Activated CD4-positive, alpha-beta T cell treated with anti-CD3 and anti-CD28 coated beads for 48 hours (primary cell): ENCODE data around the gene MAL.

ENCODE experiments used
- DNase-seq: peaks from one replicate; pipeline ENCODE4 v3.0.0-alpha.2; 2020

The MAL gene

GRCh38 chr2:95050385-95051300 is 25.1 kb downstream of the MAL start:
- DNase-seq = no peak

- DNase-seq = no peak
These were observed 26.1 kb downstream of the MAL start for GRCh38 chr2:95051626-95052025.

GRCh38 chr2:95052307-95052706 is 26.8 kb downstream of the MAL start:
- no peak for DNase-seq

- DNase-seq = no peak
These were observed 27.4 kb downstream of the MAL start for GRCh38 chr2:95052804-95053479.

GRCh38 chr2:95053543-95053942 is 28.0 kb downstream of the MAL start:
- peak; percentile 51 for DNase-seq

GRCh38 chr2:95054016-95054415 is 28.5 kb downstream of the MAL start:
- DNase-seq = no peak

GRCh38 chr2:95055262-95055661 is 29.8 kb downstream of the MAL start:
- DNase-seq = no peak

- no peak for DNase-seq
These were observed 30.5 kb downstream of the MAL start for GRCh38 chr2:95056044-95056443.

GRCh38 chr2:95056461-95057459 is 31.3 kb downstream of the MAL start:
- no peak for DNase-seq

GRCh38 chr2:95057535-95058370 is 32.2 kb downstream of the MAL start:
- DNase-seq = no peak

GRCh38 chr2:95058466-95058988 is 33.0 kb downstream of the MAL start:
- no peak for DNase-seq

GRCh38 chr2:95058989-95059641 is 33.6 kb downstream of the MAL start:
- DNase-seq = no peak

GRCh38 chr2:95059656-95060370 is 34.3 kb downstream of the MAL start:
- DNase-seq = no peak

GRCh38 chr2:95060446-95061118 is 35.1 kb downstream of the MAL start:
- no peak for DNase-seq

- DNase-seq = no peak
These were observed 35.6 kb downstream of the MAL start for GRCh38 chr2:95061119-95061512.

GRCh38 chr2:95061601-95062183 is 36.2 kb downstream of the MAL start:
- DNase-seq = no peak

- DNase-seq = no peak
These were observed 37.0 kb downstream of the MAL start for GRCh38 chr2:95062242-95063085.
